HepG2 (cell line): ENCODE results near the gene C19orf73. TPM values are rescaled to one million over a fixed set of nuclear protein-coding genes. Genes with fewer than 3 reads are reported as not detected.

Source experiments
- ATAC-seq: fragments of 200-7000 bp; cut with Tn5 transposase; 3 replicates; pipeline ENCODE4 v1.9.1; 2020; ENCODE audit warnings: mild to moderate bottlenecking, moderate library complexity
- BruUV-seq: library from RNA; stranded (reverse); fragments of 400-500 nt; replicated peaks from 2 replicates; lab custom pipeline; 2021; lab: Mats Ljungman, UMichigan
- CTCF ChIA-PET: fragments of 300-600 bp; formaldehyde crosslinking; extraction: SDS; loops from one replicate; lab custom pipeline; 2021; ENCODE audit warnings: low total read pairs, inconsistent platforms, low intra/inter-chr PET ratio; lab: Yijun Ruan, JAX
- POLR2A ChIA-PET: fragments of 350-600 bp; sonication (Branson Sonifier 250); formaldehyde crosslinking; loops from one replicate; lab custom pipeline; 2020; ENCODE audit warnings: antibody characterized with exemption, inconsistent platforms; lab: Yijun Ruan, JAX
- DNase-seq: peaks from one replicate; pipeline ENCODE4 v3.0.0-alpha.2; 2015; ENCODE audit warnings: low spot score
- FAIRE-seq: peaks from 3 replicates; lab custom pipeline; 2011; peaks lifted over from hg19 to GRCh38; lab: Jason Lieb, UNC
- H2AFZ ChIP-seq: one replicate; pipeline ENCODE4 v1.6.1; 2011; ENCODE audit warnings: low read length, inconsistent platforms
- H3K27ac ChIP-seq: fragments of 300-600 bp; 3 replicates; pipeline ENCODE4 v1.8.0; 2011; ENCODE audit warnings: mixed run types, mild to moderate bottlenecking, mixed read lengths, low read length, inconsistent platforms; ENCODE audit not compliant: insufficient read depth; ENCODE audit errors: extremely low read length
- H3K27me3 ChIP-seq, 2 experiments: fragments of 200-600 bp in 1 of 2; 2 replicates in 1 of 2; 3 replicates in 1 of 2; pipeline versions ENCODE4 v1.6.0 to v1.8.0; 2011; ENCODE audit warnings: low read length in 2 of 2, mild to moderate bottlenecking in 2 of 2, moderate library complexity in 2 of 2, inconsistent platforms in 1 of 2; ENCODE audit not compliant: insufficient read depth in 2 of 2, control insufficient read depth in 1 of 2
- H3K36me3 ChIP-seq, 2 experiments: fragments of 200-600 bp in 1 of 2; replicated peaks in 1 of 2; 2 replicates in 1 of 2; 3 replicates in 1 of 2; pipeline versions ENCODE4 v1.5.1 to v1.8.0; 2011; ENCODE audit warnings: low read length in 2 of 2, inconsistent platforms in 1 of 2; ENCODE audit not compliant: insufficient read depth in 2 of 2, control insufficient read depth in 1 of 2
- H3K4me1 ChIP-seq: 2 replicates; pipeline ENCODE4 v1.5.1; 2012; ENCODE audit warnings: low read length, inconsistent platforms; ENCODE audit not compliant: insufficient read depth
- H3K4me2 ChIP-seq: 2 replicates; pipeline ENCODE4 v1.6.0; 2011; ENCODE audit warnings: low read depth, low read length, inconsistent platforms
- H3K4me3 ChIP-seq, 3 experiments: fragments of 200-600 bp in 1 of 3; sonication (generic), shearing (Covaris generic) in 1 of 3; replicated peaks in 1 of 3; 2 replicates each; pipeline ENCODE4 v1.5.1; 2011 to 2016; ENCODE audit warnings: low read length in 3 of 3, inconsistent platforms in 2 of 3, low read depth in 2 of 3, mild to moderate bottlenecking in 2 of 3, control low read depth in 1 of 3, mixed read lengths in 1 of 3; ENCODE audit not compliant: insufficient read depth in 1 of 3
- H3K79me2 ChIP-seq: one replicate; pipeline ENCODE4 v1.6.1; 2011; ENCODE audit warnings: low read length, inconsistent platforms; ENCODE audit not compliant: insufficient read depth
- H3K9ac ChIP-seq: 2 replicates; pipeline ENCODE4 v1.6.0; 2011; ENCODE audit warnings: mild to moderate bottlenecking, low read depth, low read length, inconsistent platforms; ENCODE audit not compliant: insufficient read depth
- H3K9me3 ChIP-seq: 2 replicates; pipeline ENCODE4 v1.5.1; 2012; ENCODE audit warnings: mild to moderate bottlenecking, low read length
- H4K20me1 ChIP-seq: 2 replicates; pipeline ENCODE4 v1.6.0; 2011; ENCODE audit warnings: inconsistent platforms, mild to moderate bottlenecking, low read length, moderate library complexity; ENCODE audit not compliant: insufficient read depth
- ARNT ChIP-seq: fragments of 450-650 bp; IDR thresholded peaks from 2 replicates; pipeline ENCODE4 v1.6.1; 2017
- CBX5 ChIP-seq: sonication (generic); formaldehyde crosslinking; IDR thresholded peaks from 2 replicates; pipeline ENCODE4 v1.4.0; 2020; ENCODE audit warnings: missing genetic modification reagents, borderline replicate concordance
- CEBPB ChIP-seq: IDR thresholded peaks from 2 replicates; pipeline ENCODE4 v1.6.1; 2011; ENCODE audit warnings: low read depth, low read length, improper control_type of control experiment, borderline replicate concordance
- HNRNPLL ChIP-seq: fragments of 200-400 bp; formaldehyde crosslinking; IDR thresholded peaks from 2 replicates; pipeline ENCODE4 v1.6.1; 2017; ENCODE audit warnings: mild to moderate bottlenecking, low read depth, low read length; ENCODE audit not compliant: poor library complexity, severe bottlenecking
- KDM1A ChIP-seq: IDR thresholded peaks from 2 replicates; pipeline ENCODE4 v1.6.1; 2016; ENCODE audit warnings: missing compliant biosample characterization
- YEATS2 ChIP-seq: sonication (generic); formaldehyde crosslinking; IDR thresholded peaks from 2 replicates; pipeline ENCODE4 v1.4.0; 2020; ENCODE audit warnings: missing genetic modification reagents, borderline replicate concordance
- ZMYM3 ChIP-seq: sonication (generic); formaldehyde crosslinking; IDR thresholded peaks from 2 replicates; pipeline ENCODE4 v1.5.1; 2020; ENCODE audit warnings: mild to moderate bottlenecking, missing genetic modification reagents
- ZMYM4 ChIP-seq: sonication (generic); formaldehyde crosslinking; IDR thresholded peaks from 2 replicates; pipeline ENCODE4 v1.8.1; 2023; ENCODE audit warnings: mild to moderate bottlenecking, missing genetic modification reagents
- ZNF510 ChIP-seq: sonication (generic); formaldehyde crosslinking; IDR thresholded peaks from 2 replicates; pipeline ENCODE4 v1.4.0; 2020; ENCODE audit warnings: low read depth, mild to moderate bottlenecking, missing genetic modification reagents
- ZNF629 ChIP-seq: sonication (generic); formaldehyde crosslinking; conservative IDR thresholded peaks from 2 replicates; pipeline ENCODE4 v1.5.0; 2020; ENCODE audit warnings: missing genetic modification reagents
- ZNF766 ChIP-seq: sonication (generic); formaldehyde crosslinking; IDR thresholded peaks from 2 replicates; pipeline ENCODE4 v1.5.0; 2020; ENCODE audit warnings: missing genetic modification reagents, borderline replicate concordance
- ZNF878 ChIP-seq: sonication (generic); formaldehyde crosslinking; IDR thresholded peaks from 2 replicates; pipeline ENCODE4 v1.8.1; 2023; ENCODE audit warnings: mild to moderate bottlenecking, missing genetic modification reagents, moderate library complexity
- WGBS: methylation state at CpG from one replicate; pipeline ENCODE4 v1.1.6; 2017; ENCODE audit warnings: low lambda C conversion rate; 5-methylcytosine and 5-hydroxymethylcytosine counted together
- in situ Hi-C: cut with HindIII; loops from 2 replicates; pipeline ENCODE4 v1.10.0; 2017; ENCODE audit warnings: low pct_unique_long_range_greater_than_20kb; ENCODE audit not compliant: extremely low pct_ligation_motif_present
- intact Hi-C: fragments of 100-400 bp; cut with micrococcal nuclease; formaldehyde crosslinking; loops from one replicate; pipeline ENCODE4 v1.10.0; 2022; ENCODE audit not compliant: unreplicated experiment
- polyA plus RNA-seq, 8 experiments: library from polyadenylated mRNA; depleted of rRNA in 3 of 8; stranded (reverse) in 7 of 8; unstranded in 1 of 8; fragments of >200 nt; fragmentation: Illumina TruSeq in 4 of 8; extraction: Trizol in 4 of 8; gene quantifications; 2 replicates each; pipeline versions ENCODE4 v1.2.1 to v1.2.3, GENCODE V29; 2011 to 2016; ENCODE audit warnings: low read depth in 4 of 8, missing spikeins in 1 of 8, mixed read lengths in 1 of 8; ENCODE audit not compliant: insufficient read depth in 1 of 8
- total RNA-seq, 5 experiments: library from RNA; depleted of rRNA; stranded (reverse); fragments of >200 nt; fragmentation: Illumina TruSeq; extraction: Trizol; gene quantifications; 2 replicates each; pipeline ENCODE4 v1.2.3, GENCODE V29; 2016; ENCODE audit warnings: low read depth in 1 of 5
- TF ChIP-seq, protein P1 (sequence below): sonication (generic); formaldehyde crosslinking; IDR thresholded peaks from 2 replicates; pipeline ENCODE4 v1.5.0; 2020; ENCODE audit warnings: missing genetic modification reagents

C19orf73 gene
- total and polyA plus RNA-seq, 2 of the 13 experiments (the other 11 are each of a cell fraction or from before 2014, with no cell fraction given), result 1.4 to 1.5 TPM

DNA sequence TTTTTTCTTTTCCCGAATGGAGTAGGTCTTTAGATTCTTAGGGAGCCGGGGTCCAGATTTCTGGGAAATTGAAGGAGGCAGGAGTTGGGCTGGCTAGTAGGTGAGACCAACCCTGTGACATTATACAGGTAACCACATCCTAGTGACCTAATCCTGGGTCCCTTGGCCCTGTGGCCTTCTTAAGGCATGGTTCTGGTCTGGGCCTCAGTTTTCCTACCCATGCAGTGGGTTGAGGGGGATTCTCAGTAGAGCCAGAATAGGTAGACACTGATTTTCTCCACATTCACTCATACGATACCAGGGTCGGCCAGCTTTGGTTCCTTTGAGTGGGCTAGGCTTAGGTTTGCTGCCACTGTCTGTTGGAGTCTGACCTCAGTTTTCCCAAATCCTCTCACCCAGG, 7.6 kb upstream of the C19orf73 start:
- ATAC-seq (no peak), DNase-seq (no peak), FAIRE-seq (no peak)
- H3K27ac ChIP-seq, result no peak overlapping the region
- H4K20me1 ChIP-seq, result no peaks in the 10 kb centered on the region
- H3K27me3 ChIP-seq, result no peaks in the 10 kb centered on the region
- no peaks in the 10 kb centered on the region for H3K79me2 ChIP-seq
- CTCF ChIA-PET, result no interaction called here
- H3K4me1 ChIP-seq, result peaks cover 49% of the 10 kb centered on the region
- H3K9me3 ChIP-seq, result no peaks in the 10 kb centered on the region
- in situ Hi-C loops, result no loop called here
- intact Hi-C loops, result loop anchor here (5.0 kb wide), 1 partner anchor 71 kb away; no protein-coding TSS in a partner anchor
- TF ChIP-seq CEBPB, result no peak
- TF ChIP-seq CBX5 (CRISPR knock-in tag), result no peak
- TF ChIP-seq HNRNPLL, result no peak
- TF ChIP-seq ZNF629 (CRISPR knock-in tag), result peak; percentile 97
- peak; percentile 57; the same call in 1 of the 2 replicates for TF ChIP-seq KDM1A (CRISPR knock-in tag)
- TF ChIP-seq ZNF878, result no peak
- TF ChIP-seq, protein P1, sequence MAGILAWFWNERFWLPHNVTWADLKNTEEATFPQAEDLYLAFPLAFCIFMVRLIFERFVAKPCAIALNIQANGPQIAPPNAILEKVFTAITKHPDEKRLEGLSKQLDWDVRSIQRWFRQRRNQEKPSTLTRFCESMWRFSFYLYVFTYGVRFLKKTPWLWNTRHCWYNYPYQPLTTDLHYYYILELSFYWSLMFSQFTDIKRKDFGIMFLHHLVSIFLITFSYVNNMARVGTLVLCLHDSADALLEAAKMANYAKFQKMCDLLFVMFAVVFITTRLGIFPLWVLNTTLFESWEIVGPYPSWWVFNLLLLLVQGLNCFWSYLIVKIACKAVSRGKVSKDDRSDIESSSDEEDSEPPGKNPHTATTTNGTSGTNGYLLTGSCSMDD (CRISPR knock-in tag), result no peak
- no peak for TF ChIP-seq ZNF766
- TF ChIP-seq ARNT, result no peak
- no peak for TF ChIP-seq ZNF510
- peak; percentile 74 for TF ChIP-seq ZMYM3 (CRISPR knock-in tag)
- no peak for TF ChIP-seq ZMYM4 (CRISPR knock-in tag)
- no peak for TF ChIP-seq YEATS2 (CRISPR knock-in tag)
- TF ChIP-seq, all 625 proteins: peak for 3
- POLR2A ChIA-PET, result interaction anchor here (3.2 kb wide), 1 partner anchor 12 kb away, joined by 12 read pairs; the partner anchor contains the start of gene LIN7B
- no peak overlapping the region for H2AFZ ChIP-seq
- H3K4me3 ChIP-seq, result no peak overlapping the region
- WGBS, result 65% methylated on average over 4 of the region's 4 CpGs
- no peak overlapping the region for H3K4me2 ChIP-seq
- BruUV-seq, result no TSS peak
- H3K36me3 ChIP-seq, result no peaks in the 10 kb centered on the region; a peak in 1 of 5 replicates
- H3K9ac ChIP-seq, result no peak overlapping the region
